Small intestine (tissue), 16 donors: ENCODE results near the gene DHRS7B. TPM values are rescaled to one million over a fixed set of nuclear protein-coding genes. Genes with fewer than 3 reads are reported as not detected.
"Not testable (repeated sequence)": the region's sequence is repeated elsewhere in the genome, so short reads cannot be mapped to it uniquely, and the experiment has no call there.

Experiments used
- DNase-seq, 2 donors: peaks; one replicate each; pipeline versions ENCODE4 v3.0.0 to v3.0.0-alpha.2; 2013
- FAIRE-seq: peaks from 2 replicates; lab custom pipeline; 2012; peaks lifted over from hg19 to GRCh38; lab: Jason Lieb, UNC
- H3K27ac ChIP-seq, 3 donors: one replicate each; pipeline ENCODE4 v1.5.1; 2013; ENCODE audit warnings: low read length in 2 of 3, mild to moderate bottlenecking in 2 of 3, control low read depth in 1 of 3, inconsistent platforms in 1 of 3, low read depth in 1 of 3, moderate library complexity in 1 of 3
- H3K27me3 ChIP-seq, 3 donors: one replicate each; pipeline ENCODE4 v1.6.1; 2013; ENCODE audit warnings: low read length in 3 of 3, inconsistent platforms in 1 of 3; ENCODE audit not compliant: control insufficient read depth in 3 of 3, insufficient read depth in 3 of 3
- H3K36me3 ChIP-seq, 3 donors: one replicate each; pipeline ENCODE4 v1.6.1; 2013; ENCODE audit warnings: low read length in 3 of 3, inconsistent platforms in 1 of 3, low read depth in 1 of 3, mild to moderate bottlenecking in 1 of 3, moderate library complexity in 1 of 3; ENCODE audit not compliant: control insufficient read depth in 3 of 3, insufficient read depth in 2 of 3
- H3K4me1 ChIP-seq, 3 donors: one replicate each; pipeline ENCODE4 v1.6.1; 2013; ENCODE audit warnings: low read length in 2 of 3, inconsistent platforms in 1 of 3, low read depth in 1 of 3, mild to moderate bottlenecking in 1 of 3, moderate library complexity in 1 of 3; ENCODE audit not compliant: control insufficient read depth in 3 of 3, insufficient read depth in 2 of 3
- H3K4me3 ChIP-seq, 3 donors: one replicate each; pipeline ENCODE4 v1.5.1; 2013; ENCODE audit warnings: low read length in 3 of 3, control low read depth in 1 of 3, inconsistent platforms in 1 of 3, low read depth in 1 of 3, mild to moderate bottlenecking in 1 of 3, moderate library complexity in 1 of 3
- H3K9me3 ChIP-seq, 2 donors: one replicate each; pipeline ENCODE4 v1.6.1; 2013; ENCODE audit warnings: low read depth in 1 of 2, low read length in 1 of 2; ENCODE audit not compliant: control insufficient read depth in 2 of 2, insufficient read depth in 1 of 2
- WGBS, 3 donors: extraction: QIAGEN DNeasy Blood & Tissue Kit; methylation state at CpG; one replicate each; pipeline ENCODE4 v1.1.7; 2013; 5-methylcytosine and 5-hydroxymethylcytosine counted together
- long read RNA-seq, 10 donors: transcript quantifications; one replicate each; lab custom pipeline, GENCODE V29; 2026
- polyA plus RNA-seq, 4 donors: library from polyadenylated mRNA; stranded (reverse) in 3 of 4; unstranded in 1 of 4; fragments of 200-250 nt in 3 of 4; fragments of 120-200 nt in 1 of 4; gene quantifications; one replicate each; pipeline versions ENCODE4 v1.2.1 to v1.2.3, GENCODE V29; 2013
- donor health status: healthy with polysubstance abuse.
- donor health status: control.
- donor health status: control.
- donor health status: Bipolar disorder and iron deficiency.
- donor health status: healthy.

Gene DHRS7B, protein sequence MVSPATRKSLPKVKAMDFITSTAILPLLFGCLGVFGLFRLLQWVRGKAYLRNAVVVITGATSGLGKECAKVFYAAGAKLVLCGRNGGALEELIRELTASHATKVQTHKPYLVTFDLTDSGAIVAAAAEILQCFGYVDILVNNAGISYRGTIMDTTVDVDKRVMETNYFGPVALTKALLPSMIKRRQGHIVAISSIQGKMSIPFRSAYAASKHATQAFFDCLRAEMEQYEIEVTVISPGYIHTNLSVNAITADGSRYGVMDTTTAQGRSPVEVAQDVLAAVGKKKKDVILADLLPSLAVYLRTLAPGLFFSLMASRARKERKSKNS
- polyA plus RNA-seq, result 10 to 100 TPM; 23.5 to 33.7 (median 27.8) TPM
- long read RNA-seq, donor 1, result 0 reads
- long read RNA-seq, donor 2, partial matches to known transcripts, result 0 of 4 reads
- long read RNA-seq, donor 2, other reads (novel, unspliced or antisense), result 0 of 4 reads
- long read RNA-seq, donor 3, partial matches to known transcripts, result 0 of 3 reads
- long read RNA-seq, donor 3, other reads (novel, unspliced or antisense), result 0 of 3 reads
- long read RNA-seq, donor 4, result 0 reads
- long read RNA-seq, donor 5, partial matches to known transcripts, result 0 of 3 reads
- long read RNA-seq, donor 5, other reads (novel, unspliced or antisense), result 0 of 3 reads
- long read RNA-seq, donor 6, transcript DHRS7B-202 (7 exons, 2,175 nt), result major isoform, 8 of 12 reads
- long read RNA-seq, donor 6, partial matches to known transcripts, result 0 of 12 reads
- long read RNA-seq, donor 6, other reads (novel, unspliced or antisense), result 0 of 12 reads
- long read RNA-seq, donor 7, partial matches to known transcripts, result 0 of 7 reads
- long read RNA-seq, donor 7, other reads (novel, unspliced or antisense), result 0 of 7 reads
- long read RNA-seq, donor 8, partial matches to known transcripts, result 0 of 1 reads
- long read RNA-seq, donor 8, other reads (novel, unspliced or antisense), result 0 of 1 reads
- long read RNA-seq, donor 9, partial matches to known transcripts, result 0 of 2 reads
- long read RNA-seq, donor 9, other reads (novel, unspliced or antisense), result 0 of 2 reads
- long read RNA-seq, donor 10, transcript DHRS7B-202 (7 exons, 2,175 nt), result major isoform, 12 of 28 reads
- long read RNA-seq, donor 10, partial matches to known transcripts, result 13 of 28 reads
- long read RNA-seq, donor 10, other reads (novel, unspliced or antisense), result 0 of 28 reads

DNA sequence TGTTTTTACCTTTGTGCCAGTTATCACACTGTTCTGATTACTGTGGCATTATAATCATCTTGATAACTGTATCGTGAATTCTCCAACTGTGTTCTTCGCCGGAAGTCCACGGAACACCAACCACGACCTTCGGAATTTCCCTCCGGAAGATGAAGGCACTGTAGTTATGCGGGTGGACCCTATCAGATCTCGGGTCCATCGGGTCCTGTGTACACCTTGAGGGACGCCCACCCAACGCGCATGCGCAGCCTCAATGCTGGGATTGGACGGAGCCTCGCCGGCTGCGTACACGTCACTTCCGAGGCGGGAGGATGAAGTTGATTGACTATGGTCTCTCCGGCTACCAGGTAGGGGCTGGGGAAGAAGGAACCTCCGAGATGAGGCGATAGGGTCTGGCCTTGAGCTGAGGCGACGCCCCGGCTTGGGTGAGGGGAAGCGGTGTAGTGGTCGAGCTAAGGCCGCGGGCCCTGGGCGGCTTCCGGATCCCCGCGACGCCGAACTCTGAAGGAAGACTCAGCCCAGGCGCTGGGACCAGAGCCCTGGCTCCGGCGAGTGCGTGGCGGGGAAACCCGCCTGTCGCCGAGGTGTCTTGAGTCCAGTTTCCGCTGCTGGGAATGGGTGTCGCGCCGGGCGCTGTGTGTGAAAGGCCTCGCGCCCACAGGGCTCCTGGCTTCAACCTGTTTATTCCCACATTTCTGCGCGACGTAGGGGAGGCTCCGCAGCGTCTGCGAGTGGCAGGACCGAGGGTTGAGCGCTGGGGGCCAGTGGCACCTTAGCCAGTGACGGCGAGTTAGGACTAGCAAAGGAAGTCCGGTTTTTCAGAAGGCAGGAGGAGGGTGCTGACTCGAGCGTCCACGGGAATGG lies at the start of gene DHRS7B:
TSS of gene DHRS7B (plus strand) at position 320 of the 864 bp plus-strand sequence. CDS start at position 328, 8 bp downstream.
- peak; percentile 99 for DNase-seq
- Histone ChIP-seq H3K9me3 (no peaks in the 10 kb centered on the region), H3K27ac (peak within 1 kb of the TSS; percentile 83 to 99 (median 97)), H3K4me1 (peaks cover 0 to 4% (median 0%) of the 10 kb centered on the region in 3 donors), H3K4me3 (peak within 1 kb of the TSS; percentile 42 to 96 (median 75)), H3K27me3 (peaks cover 0 to 3% (median 0%) of the 10 kb centered on the region in 3 donors), H3K36me3 (no peaks in the 10 kb centered on the region)
- no peak for FAIRE-seq
- WGBS, 3 donors, result 0 to 1% (median 0%) methylated on average over 52 to 66 of the region's 66 CpGs

DNA sequence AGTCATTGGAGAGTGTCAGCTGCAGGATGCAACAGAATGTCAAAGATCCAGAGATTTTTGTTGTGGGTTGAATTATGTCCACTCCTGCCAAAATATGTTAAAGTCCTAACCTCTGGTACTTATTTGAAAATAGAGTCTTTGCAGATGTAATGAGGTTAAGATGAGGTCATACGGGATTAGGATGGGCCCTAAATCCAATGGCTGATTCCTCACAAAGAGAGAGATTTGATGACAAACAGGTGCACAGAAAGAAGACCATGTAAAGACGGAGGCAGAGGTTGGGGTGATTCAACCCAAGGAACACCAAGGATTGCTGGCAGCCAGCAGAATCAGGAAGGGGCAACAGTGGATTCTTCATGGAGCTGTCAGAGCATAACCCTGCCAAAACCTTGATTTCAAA lies 49.5 kb upstream of the DHRS7B start:
- no peak for FAIRE-seq

DNA sequence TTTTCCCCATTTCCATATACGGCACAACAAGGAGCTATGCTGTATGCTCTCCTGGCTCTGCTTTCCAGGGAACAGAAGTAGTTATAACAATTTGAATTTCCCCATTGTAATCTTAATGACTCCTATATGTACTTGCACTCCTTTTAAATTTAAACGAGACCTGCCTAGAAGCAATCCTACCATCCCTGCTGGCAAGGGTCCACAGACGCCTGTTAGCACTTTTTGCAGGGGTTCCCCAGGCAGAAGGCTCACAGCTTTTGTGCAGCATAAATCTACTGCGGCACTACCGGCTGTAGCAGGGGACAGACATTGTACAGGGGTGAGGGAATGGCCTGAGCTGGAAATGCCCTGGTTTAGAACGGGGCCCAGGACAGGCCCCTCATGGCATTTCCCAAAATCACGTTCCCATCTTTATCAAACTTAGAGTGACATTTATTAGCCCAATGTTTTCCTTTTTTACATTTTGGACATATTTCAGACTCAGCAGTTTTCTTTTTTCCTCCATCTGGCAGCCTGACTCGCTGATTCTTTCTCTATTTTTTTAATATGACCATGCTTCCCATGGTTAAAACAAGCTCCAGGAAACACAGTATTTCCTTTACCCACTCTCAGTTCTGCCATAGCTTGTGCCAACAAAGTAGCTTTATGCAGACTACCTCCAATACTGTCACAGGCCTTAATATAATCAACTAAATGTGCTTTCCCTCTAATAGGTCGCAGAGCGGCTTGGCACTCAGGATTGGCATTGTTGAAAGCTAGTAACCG lies 48.6 kb upstream of the DHRS7B start:
- Histone ChIP-seq H3K4me3 (no peak overlapping the region), H3K27me3 (no peaks in the 10 kb centered on the region), H3K36me3 (no peaks in the 10 kb centered on the region), H3K9me3 (no peaks in the 10 kb centered on the region), H3K4me1 (no peaks in the 10 kb centered on the region), H3K27ac (no peak overlapping the region)
- FAIRE-seq (no peak), DNase-seq (no peak)
- 70 to 83% (median 81%) methylated on average over 11 of the region's 11 CpGs for WGBS, 3 donors

More for the DNA sequence above, 49.5 kb upstream of the DHRS7B start:
- 73 to 87% (median 83%) methylated on average over 2 of the region's 2 CpGs for WGBS, 3 donors
- Histone ChIP-seq H3K4me1 (no peaks in the 10 kb centered on the region), H3K36me3 (no peaks in the 10 kb centered on the region), H3K27me3 (no peaks in the 10 kb centered on the region), H3K27ac (no peak overlapping the region), H3K9me3 (no peaks in the 10 kb centered on the region), H3K4me3 (no peak overlapping the region)
- no peak for DNase-seq

DNA sequence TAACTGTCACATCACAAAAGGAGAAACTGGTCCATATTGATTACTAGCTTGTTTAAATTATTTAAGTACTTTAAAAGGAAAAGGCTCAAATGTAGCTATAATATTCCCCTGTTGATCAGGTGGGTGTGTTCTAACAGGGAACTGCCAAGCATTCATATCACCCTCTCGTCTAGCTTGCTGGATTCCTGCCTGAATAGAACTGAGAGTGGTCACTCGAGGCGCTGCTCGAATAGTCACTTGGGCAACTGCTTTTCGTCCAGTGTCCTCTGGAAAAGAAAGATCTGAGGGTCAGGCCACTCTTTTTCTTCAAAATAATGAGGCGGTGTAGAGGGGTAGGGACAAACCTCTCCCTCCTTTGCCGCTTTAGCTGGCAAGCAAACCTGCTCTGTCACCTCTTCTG lies 47.6 kb upstream of the DHRS7B start:
- no peaks in the 10 kb centered on the region for H3K36me3 ChIP-seq
- H3K4me3 ChIP-seq, result no peak overlapping the region
- no peaks in the 10 kb centered on the region for H3K9me3 ChIP-seq
- DNase-seq (no peak), FAIRE-seq (no peak)
- no peaks in the 10 kb centered on the region for H3K4me1 ChIP-seq
- 77 to 83% (median 78%) methylated on average over 7 of the region's 7 CpGs for WGBS, 3 donors
- H3K27me3 ChIP-seq, result no peaks in the 10 kb centered on the region
- H3K27ac ChIP-seq, result no peak overlapping the region

DNA sequence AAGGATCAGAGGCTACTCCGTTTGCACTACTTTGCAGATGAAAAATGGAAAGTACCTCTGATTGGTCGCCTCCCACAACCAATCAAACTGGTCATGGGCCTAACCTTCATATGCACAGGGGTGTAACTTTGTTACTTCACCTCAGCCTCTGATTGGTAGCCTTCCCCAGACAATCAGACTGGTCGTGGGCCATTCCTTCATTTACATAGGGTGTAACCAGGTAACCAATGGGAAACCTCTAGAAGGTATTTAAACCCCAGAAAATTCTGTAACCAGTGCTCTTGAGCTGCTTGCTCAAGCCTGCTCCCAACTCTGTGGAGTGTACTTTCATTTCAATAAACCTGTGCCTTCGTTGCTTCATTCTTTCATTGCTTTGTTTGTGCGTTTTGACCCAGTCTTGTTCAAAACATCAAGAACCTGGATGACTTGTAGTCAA lies 44.7 kb upstream of the DHRS7B start:
- Histone ChIP-seq H3K27me3 (no peaks in the 10 kb centered on the region), H3K4me3 (no peak overlapping the region), H3K4me1 (no peaks in the 10 kb centered on the region), H3K36me3 (no peaks in the 10 kb centered on the region), H3K9me3 (no peaks in the 10 kb centered on the region), H3K27ac (no peak overlapping the region)
- DNase-seq (no peak), FAIRE-seq (no peak)
- 73 to 81% (median 75%) methylated on average over 5 of the region's 5 CpGs for WGBS, 3 donors

DNA sequence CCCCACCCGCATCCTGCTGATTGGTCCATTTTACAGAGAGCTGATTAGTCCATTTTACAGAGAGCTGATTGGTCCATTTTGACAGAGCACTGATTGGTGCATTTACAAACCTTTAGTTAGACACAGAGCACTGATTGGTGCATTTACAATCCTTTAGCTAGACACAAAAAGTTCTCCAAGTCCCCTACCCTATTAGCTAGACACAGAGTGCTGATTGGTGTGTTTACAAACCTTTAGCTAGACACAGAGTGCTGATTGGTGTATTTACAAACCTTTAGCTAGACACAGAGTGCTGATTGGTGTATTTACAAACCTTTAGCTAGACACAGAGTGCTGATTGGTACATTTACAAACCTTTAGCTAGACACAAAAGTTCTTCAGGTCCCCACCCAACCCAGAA lies 41.5 kb upstream of the DHRS7B start:
- not testable (repeated sequence) for H3K4me1 ChIP-seq, H3K36me3 ChIP-seq, H3K27me3 ChIP-seq, H3K4me3 ChIP-seq, DNase-seq, H3K27ac ChIP-seq, H3K9me3 ChIP-seq, FAIRE-seq
- WGBS, 3 donors, result 94 to 100% (median 100%) methylated on average over 1 of the region's 1 CpG

DNA sequence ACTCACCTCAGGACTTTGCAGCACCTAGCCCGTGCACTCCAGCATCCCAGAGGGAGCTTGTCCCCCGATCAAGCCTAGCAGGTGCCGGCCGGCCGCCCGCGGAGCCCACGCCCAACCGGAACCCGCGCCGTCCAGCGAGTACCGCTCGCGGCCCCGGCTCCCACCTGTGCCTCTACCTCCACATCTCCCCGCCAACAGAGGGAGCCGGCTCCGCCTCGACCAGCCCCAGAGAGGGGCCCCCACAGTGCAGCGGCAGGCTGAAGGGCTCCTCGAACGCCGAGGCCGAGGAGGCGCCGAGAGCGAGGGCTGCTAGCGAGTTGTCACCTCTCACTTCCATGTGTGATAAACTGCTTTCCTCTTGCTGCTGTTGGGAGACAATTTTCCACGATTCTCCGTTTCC lies 41.1 kb upstream of the DHRS7B start:
- H3K27ac ChIP-seq, result no peak overlapping the region
- no peaks in the 10 kb centered on the region for H3K27me3 ChIP-seq
- no peak for DNase-seq
- H3K4me3 ChIP-seq, result no peak overlapping the region
- 85 to 92% (median 91%) methylated on average over 32 of the region's 32 CpGs for WGBS, 3 donors
- no peaks in the 10 kb centered on the region for H3K9me3 ChIP-seq
- peaks cover 0 to 3% (median 0%) of the 10 kb centered on the region in 3 donors for H3K4me1 ChIP-seq
- H3K36me3 ChIP-seq, result no peaks in the 10 kb centered on the region
- FAIRE-seq, result no peak
